ENCODE measurements around the gene KSR1.
"Not testable (repeated sequence)": the region's sequence is repeated elsewhere in the genome, so short reads cannot be mapped to it uniquely, and the experiment has no call there.

Gene KSR1

GRCh38 chr17:27618417-27618816 lies 162.2 kb downstream of the KSR1 start:
- DNase-seq = no peak

GRCh38 chr17:27620721-27621120 lies 164.5 kb downstream of the KSR1 start:
- DNase-seq = no peak

- DNase-seq = no peak
Measured at GRCh38 chr17:27621536-27621935, 165.3 kb downstream of the KSR1 start.

- no peak for DNase-seq
Measured at GRCh38 chr17:27621942-27622559, 165.8 kb downstream of the KSR1 start.

- no peak for DNase-seq
Measured at GRCh38 chr17:27622986-27623385, 166.7 kb downstream of the KSR1 start.

GRCh38 chr17:27623614-27624013 lies 167.4 kb downstream of the KSR1 start:
- no peak for DNase-seq

GRCh38 chr17:27624539-27624938 lies 168.3 kb downstream of the KSR1 start:
- DNase-seq = no peak

GRCh38 chr17:27625856-27626255 lies 169.6 kb downstream of the KSR1 start:
- DNase-seq = no peak

- DNase-seq = no peak
Measured at GRCh38 chr17:27627514-27627913, 171.3 kb downstream of the KSR1 start.

- no peak for DNase-seq
Measured at GRCh38 chr17:27628376-27628775, 172.1 kb downstream of the KSR1 start.

- DNase-seq = peak; percentile 17
Measured at GRCh38 chr17:27629260-27629659, 173.0 kb downstream of the KSR1 start.

GRCh38 chr17:27630607-27631410 lies 174.6 kb downstream of the KSR1 start, which contains the start of gene LGALS9:
LGALS9 (plus strand) TSS chr17:27631188; CDS start chr17:27631266, 78 bp downstream.
- peak; percentile 24 for DNase-seq

GRCh38 chr17:27631411-27631760 lies 175.1 kb downstream of the KSR1 start:
- DNase-seq = no peak

- DNase-seq = no peak
Measured at GRCh38 chr17:27631897-27632725, 175.9 kb downstream of the KSR1 start.

- DNase-seq = peak; percentile 27
Measured at GRCh38 chr17:27632766-27633165, 176.5 kb downstream of the KSR1 start.

- no peak for DNase-seq
Measured at GRCh38 chr17:27633312-27634025, 177.2 kb downstream of the KSR1 start.

GRCh38 chr17:27634026-27634335 lies 177.7 kb downstream of the KSR1 start:
- no peak for DNase-seq

GRCh38 chr17:27634776-27635175 lies 178.5 kb downstream of the KSR1 start:
- no peak for DNase-seq

- DNase-seq = no peak
Measured at GRCh38 chr17:27635275-27635823, 179.1 kb downstream of the KSR1 start.

- DNase-seq = not testable (repeated sequence)
Measured at GRCh38 chr17:27636005-27636520, 179.8 kb downstream of the KSR1 start.

GRCh38 chr17:27637818-27638217 lies 181.6 kb downstream of the KSR1 start:
- DNase-seq = not testable (repeated sequence)

GRCh38 chr17:27638415-27638914 lies 182.2 kb downstream of the KSR1 start:
- DNase-seq = not testable (repeated sequence)
